HG03066 (cell line): ENCODE measurements around the gene RGL3.
"Not testable (repeated sequence)": the region's sequence is repeated elsewhere in the genome, so short reads cannot be mapped to it uniquely, and the experiment has no call there.

ENCODE experiments used
- ATAC-seq: cut with Tn5 transposase; IDR thresholded peaks from one replicate; pipeline ENCODE4 v1.9.1; 2021; ENCODE audit warnings: low read depth; ENCODE audit not compliant: unreplicated experiment

The RGL3 gene

DNA sequence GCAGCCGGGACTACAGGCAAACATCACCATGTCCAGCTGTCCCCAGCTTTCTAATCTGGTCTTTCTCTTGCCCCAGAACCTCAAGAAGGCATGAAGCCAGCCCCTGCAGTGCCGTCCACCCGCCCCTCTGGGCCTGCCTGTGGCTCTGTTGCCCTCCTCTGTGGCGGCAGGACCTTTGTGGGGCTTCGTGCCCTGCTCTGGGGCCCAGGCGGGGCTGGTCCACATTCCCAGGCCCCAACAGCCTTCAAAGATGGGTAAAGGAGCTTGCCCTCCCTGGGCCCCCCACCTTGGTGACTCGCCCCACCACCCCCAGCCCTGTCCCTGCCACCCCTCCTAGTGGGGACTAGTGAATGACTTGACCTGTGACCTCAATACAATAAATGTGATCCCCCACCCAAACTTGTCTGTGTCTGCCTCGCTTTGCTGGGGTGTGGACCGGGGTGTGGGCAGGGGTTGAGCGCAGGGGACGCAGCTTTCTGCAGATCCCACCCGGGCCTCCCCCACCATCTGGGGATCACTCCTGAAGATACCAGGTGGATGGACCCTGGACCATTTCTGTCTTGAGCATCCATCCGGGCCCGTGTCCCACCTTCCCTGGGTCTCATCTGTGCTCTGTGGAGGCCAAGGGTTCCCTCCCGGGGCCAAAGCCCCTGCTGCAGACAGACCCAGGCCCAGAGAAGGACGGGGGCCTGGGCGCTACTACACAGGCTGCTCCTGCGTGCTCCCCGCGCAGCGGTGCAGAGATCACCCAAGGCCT lies 31.6 kb upstream of the RGL3 start:
- ATAC-seq, result no peak

- ATAC-seq, result no peak
Observed at GRCh38 chr19:11448923-11449554, 29.9 kb upstream of the RGL3 start.

DNA sequence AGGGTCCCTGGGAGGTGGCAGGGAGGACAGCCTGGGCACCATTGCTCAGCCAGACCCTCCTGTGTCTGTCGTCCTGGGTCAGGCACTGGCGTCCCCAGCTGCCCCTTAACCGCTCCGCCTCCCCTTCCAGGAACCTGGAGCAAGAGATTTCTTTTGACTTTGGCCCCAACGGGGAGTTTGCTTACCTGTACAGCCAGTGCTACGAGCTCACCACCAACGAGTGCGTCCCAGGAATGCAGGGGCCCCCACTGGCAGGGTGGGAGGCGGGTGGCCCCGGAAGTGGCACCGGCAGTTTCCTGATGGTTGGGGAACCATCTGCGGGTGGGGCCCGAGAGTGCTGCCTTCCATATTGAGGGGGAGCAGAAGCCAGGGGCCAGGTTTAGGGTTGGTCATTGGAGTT lies 29.3 kb upstream of the RGL3 start:
- no peak for ATAC-seq

DNA sequence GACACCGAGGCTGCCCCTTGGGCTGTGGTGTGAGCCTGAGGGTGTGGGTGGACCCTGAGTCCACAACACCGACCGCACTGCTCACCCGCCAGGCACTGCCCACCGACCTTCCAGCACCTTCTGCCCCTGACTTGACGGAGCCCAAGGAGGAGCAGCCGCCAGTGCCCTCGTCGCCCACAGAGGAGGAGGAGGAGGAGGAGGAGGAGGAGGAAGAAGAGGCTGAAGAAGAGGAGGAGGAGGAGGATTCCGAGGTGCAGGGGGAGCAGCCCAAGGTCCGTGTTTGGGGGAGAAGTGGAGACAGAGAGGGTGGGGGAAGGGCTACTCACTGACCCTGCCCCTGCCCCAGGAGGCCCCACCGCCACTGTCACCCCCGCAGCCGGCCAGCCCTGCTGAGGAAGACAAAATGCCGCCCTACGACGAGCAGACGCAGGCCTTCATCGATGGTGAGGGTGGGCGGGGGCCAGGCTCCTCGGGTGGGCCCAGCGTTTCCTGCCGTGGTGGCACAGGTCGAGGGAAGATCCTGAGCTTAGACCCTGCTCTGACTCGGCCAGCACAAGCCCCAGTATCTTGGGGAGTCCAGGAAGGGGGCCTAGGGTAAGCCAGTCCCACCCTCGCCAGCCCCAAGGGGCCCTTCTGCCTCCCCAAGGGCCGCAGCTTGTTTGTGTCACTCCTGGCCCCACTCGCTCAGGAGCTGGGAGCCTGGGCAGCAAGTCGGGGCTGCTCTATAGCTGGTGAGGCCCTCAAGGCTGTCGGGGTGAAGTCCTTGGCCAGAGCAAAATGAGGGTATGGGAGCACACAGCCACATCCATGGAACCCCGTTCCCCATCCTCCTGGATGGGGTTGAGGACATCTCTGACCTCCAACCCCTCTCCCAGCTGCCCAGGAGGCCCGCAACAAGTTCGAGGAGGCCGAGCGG lies 28.5 kb upstream of the RGL3 start:
- no peak for ATAC-seq

- no peak for ATAC-seq
Observed at GRCh38 chr19:11446652-11447301, 27.7 kb upstream of the RGL3 start.

DNA sequence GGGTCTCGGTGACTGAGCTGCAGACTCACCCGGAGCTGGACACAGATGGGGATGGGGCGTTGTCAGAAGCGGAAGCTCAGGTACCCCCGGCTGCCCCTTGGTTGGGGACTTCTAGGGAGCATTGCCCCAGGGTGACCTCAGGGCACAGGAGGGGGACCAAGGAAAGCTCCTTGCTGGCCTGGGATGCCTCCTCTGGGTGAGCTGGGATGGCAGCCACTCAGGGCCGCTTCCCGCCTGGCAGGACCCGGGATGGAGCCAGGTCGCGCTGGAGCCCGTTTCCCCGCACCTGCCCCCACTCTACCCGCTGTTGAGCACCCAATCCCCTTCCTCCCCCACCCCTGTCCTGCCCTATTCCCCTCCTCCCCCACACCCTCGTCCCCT lies 27.1 kb upstream of the RGL3 start:
- no peak for ATAC-seq

DNA sequence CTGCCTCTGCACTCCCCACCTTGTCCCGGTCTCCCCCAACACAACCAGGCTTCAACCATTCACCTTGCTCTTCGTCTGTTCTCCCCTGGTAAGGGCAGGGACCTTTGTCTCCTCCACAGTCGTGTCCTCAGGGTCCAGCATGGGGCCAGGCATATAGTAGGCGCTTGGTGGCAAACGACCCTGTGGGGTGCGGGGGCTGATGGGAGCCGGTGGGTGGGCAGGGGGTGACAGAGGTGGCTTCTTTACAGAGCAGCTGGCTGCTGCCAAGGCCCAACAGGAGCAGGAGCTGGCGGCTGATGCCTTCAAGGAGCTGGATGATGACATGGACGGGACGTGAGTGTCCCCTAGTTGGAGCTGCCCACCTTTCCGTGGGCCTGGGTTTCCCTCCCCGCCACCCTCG lies 26.0 kb upstream of the RGL3 start:
- no peak for ATAC-seq

GRCh38 chr19:11444059-11444458 lies 24.9 kb upstream of the RGL3 start:
- ATAC-seq, result no peak

GRCh38 chr19:11437955-11438354 lies 18.8 kb upstream of the RGL3 start:
- no peak for ATAC-seq

DNA sequence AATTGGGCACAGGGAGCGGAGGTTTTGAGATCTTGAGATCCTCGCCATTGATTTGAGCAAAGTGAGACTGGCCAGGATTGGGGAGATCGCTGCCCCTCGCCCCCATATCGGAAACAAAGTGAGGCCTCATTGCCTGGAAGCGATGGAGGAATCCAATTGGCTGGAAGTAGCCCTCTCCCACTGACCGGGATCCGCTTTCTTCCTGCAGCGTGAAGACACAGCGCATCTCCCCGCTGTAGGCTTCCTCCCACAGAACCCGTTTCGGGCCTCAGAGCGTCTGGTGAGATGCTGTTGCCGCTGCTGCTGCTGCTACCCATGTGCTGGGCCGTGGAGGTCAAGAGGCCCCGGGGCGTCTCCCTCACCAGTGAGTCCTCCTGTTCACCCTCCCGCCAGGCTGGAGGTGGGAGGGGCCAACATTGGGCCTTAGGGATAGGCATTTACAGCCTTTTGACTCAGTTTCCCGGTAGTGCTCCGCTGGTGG lies 16.8 kb upstream of the RGL3 start:
- ATAC-seq, result no peak

DNA sequence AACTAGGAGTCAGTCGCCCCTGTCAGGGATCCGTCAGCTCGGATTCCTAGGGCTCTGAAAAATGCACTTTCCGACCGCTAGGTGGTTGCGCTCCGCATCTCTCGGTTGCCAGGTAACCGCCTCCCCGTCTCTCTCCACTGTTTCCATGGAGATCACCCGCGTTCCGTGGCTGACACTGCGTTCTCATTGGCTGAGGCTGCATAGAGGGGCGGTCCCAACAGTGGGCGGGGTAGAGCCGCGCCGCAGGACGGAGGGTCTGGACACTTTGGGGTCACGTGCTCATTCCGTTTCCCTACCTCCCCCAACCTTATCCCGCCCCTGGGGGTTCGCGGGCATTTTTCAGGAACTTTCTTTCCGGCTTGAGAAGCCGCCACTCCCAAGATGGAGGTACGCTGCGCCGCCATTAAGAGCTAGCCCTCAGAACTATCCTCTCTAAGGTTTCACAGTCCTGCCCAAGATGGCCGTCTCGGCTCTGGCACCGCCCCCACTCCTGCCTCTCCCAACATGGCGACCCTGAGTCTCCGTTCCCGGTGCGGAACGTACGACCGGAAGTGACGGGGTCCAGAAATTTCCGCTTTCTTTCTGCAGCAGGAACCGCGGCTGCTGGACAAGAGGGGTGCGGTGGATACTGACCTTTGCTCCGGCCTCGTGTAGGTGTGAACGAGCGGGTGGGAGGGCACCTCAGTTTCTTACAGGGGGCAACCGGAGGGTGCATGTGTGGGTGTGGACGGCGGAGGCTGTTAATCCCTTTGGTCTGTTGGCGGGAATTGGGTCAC lies 16.1 kb upstream of the RGL3 start, which contains the start of the genes ODAD3 and PRKCSH:
TSS of gene ODAD3 (minus strand) at position 65 of the 776 bp plus-strand sequence. CDS start 105 bp downstream, outside the sequence.
TSS of gene PRKCSH (plus strand) at position 579 of the 776 bp plus-strand sequence. CDS start 483 bp downstream, outside the sequence.
- ATAC-seq, result peak; percentile 87

DNA sequence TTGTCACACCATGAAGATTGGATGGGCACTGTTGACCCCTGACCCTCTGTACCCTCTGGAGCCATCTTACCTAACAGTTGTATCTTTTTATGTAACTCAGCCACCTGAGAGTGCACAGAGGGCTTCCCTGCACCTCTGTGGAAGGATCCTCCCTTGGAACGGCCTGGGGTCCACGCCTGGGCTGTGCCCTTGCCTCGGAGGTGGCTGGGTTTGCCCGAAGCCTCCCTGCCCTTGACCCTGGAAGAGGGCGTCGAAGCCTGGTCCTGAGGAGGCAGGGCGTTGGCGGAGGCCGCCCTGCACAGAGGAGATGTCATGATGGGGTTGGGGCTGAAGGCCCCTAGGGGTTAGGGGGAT lies 15.6 kb upstream of the RGL3 start:
- peak; percentile 4 for ATAC-seq

GRCh38 chr19:11433526-11433925 lies 14.4 kb upstream of the RGL3 start:
- ATAC-seq, result not testable (repeated sequence)

DNA sequence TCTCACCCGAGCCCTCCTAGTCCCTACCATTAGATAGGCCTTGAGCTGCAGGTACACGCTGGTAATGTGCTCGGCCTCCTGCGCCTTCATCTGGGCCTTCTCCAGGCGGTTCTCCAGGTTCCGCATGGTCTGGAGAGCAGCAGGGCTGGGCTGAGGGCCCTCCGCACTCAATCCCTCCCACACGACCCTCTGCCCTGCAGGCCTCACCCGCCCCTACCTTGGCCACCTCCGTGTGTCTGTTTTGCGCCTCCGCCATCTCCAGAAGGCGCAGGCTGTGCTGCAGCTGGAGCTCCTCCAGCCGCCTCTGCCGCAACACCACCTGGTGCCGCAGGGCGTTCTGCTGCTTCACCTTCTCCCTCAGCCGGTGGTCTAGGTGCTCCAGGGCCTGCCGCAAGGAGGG lies 7.5 kb upstream of the RGL3 start:
- no peak for ATAC-seq

- ATAC-seq, result no peak
Observed at GRCh38 chr19:11425719-11426457, 6.8 kb upstream of the RGL3 start.

DNA sequence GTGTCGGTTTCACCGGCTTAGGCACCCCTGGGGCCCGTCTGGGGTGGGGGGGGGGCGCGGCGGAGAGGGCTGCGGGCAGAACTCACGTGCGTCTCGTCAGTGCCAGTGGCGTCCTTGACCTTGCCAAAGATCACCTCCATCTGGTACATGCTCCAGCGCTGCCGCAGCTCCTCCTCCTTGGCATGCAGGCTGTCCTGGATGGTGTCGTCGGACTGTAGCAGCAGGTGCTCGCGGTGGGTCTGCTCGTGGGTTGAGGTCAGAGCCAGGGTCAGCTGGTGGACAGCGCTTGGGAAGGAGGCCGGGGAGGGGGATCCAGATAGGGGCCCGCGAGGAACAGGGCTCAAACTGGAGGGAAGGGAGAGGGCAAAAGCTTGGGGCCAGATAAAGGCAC lies 4.7 kb upstream of the RGL3 start:
- ATAC-seq, result no peak

DNA sequence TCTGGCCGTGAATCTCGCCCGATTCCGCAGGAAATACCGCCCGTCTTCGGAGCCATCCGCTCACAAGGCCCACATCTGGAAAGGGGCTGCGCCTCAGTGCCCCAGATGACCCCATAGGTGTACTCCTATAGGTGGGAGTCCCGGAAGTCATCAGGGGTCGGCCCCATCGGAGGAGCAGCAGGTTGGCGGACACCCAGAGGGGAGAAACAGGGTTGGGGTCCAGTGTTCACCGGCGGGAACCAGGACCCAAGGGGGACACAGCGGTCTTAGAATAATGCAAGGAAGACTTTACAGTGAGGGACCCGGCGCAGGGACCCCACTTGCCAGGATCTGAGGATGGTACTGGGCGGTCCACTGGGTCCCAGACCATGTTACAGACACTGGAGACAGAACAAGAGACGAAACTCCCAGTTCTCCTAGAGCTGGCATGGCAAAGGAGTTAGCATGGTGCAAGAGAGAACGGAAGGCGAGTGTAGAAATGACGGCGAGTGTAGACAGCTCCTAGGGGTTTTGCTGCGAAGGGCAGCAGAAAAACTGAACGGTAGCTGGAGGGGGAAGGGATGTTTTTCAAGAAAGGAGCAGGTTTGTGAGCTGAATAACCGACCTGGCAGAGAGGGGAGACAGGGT lies 4.2 kb upstream of the RGL3 start:
- ATAC-seq, result no peak

GRCh38 chr19:11422163-11423065 lies 3.3 kb upstream of the RGL3 start:
- peak; percentile 58 for ATAC-seq
